SK-N-SH (cell line): ENCODE results near the gene DYRK1A. TPM values are rescaled to one million over a fixed set of nuclear protein-coding genes. Genes with fewer than 3 reads are reported as not detected.

Experiments used
- CTCF ChIA-PET: fragments of 300-600, 350-600 bp; formaldehyde crosslinking; extraction: SDS; loops from one replicate; lab custom pipeline; 2021; lab: Yijun Ruan, JAX
- POLR2A ChIA-PET: fragments of 350-600 bp; sonication (Branson Sonifier 250); formaldehyde crosslinking; extraction: SDS; loops from one replicate; lab custom pipeline; 2020; ENCODE audit warnings: antibody characterized with exemption, inconsistent platforms; lab: Yijun Ruan, JAX
- DNase-seq: peaks from one replicate; pipeline ENCODE4 v3.0.0; 2012
- H2AFZ ChIP-seq: fragments of 200-600 bp; sonication (generic); 2 replicates; pipeline ENCODE4 v1.8.1; 2016; ENCODE audit warnings: antibody characterized with exemption, mild to moderate bottlenecking, low read depth
- H3F3A ChIP-seq: fragments of 200-600 bp; sonication (generic); replicated peaks from 2 replicates; pipeline ENCODE3; 2016; ENCODE audit warnings: antibody characterized with exemption, mild to moderate bottlenecking; ENCODE audit not compliant: insufficient read depth
- H3K27ac ChIP-seq, 2 experiments: fragments of 200-500 bp in 1 of 2; fragments of 200-600 bp in 1 of 2; sonication (Bioruptor generic) in 1 of 2; sonication (generic), shearing (Covaris generic) in 1 of 2; 2 replicates each; pipeline versions ENCODE4 v1.5.1 to v1.6.1; 2014 to 2016; ENCODE audit warnings: low read depth in 2 of 2, inconsistent platforms in 1 of 2, low read length in 1 of 2, mild to moderate bottlenecking in 1 of 2, mixed read lengths in 1 of 2
- H3K27me3 ChIP-seq: fragments of 200-600 bp; sonication (generic), shearing (Covaris generic); 2 replicates; pipeline ENCODE4 v1.6.1; 2016; ENCODE audit warnings: mixed run types; ENCODE audit not compliant: insufficient read depth
- H3K36me3 ChIP-seq, 2 experiments: fragments of 200-500 bp in 1 of 2; fragments of 200-600 bp in 1 of 2; sonication (Bioruptor generic) in 1 of 2; sonication (generic) in 1 of 2; replicated peaks in 1 of 2; 2 replicates each; pipeline versions ENCODE3 to v1.5.1; 2014 to 2016; ENCODE audit warnings: low read length in 1 of 2, mild to moderate bottlenecking in 1 of 2; ENCODE audit not compliant: insufficient read depth in 2 of 2, control insufficient read depth in 1 of 2
- H3K4me1 ChIP-seq, 2 experiments: fragments of 200-500 bp in 1 of 2; fragments of 200-600 bp in 1 of 2; sonication (Bioruptor generic) in 1 of 2; sonication (generic), shearing (Covaris generic) in 1 of 2; 2 replicates each; pipeline versions ENCODE4 v1.5.1 to v1.6.1; 2014 to 2016; ENCODE audit warnings: low read depth in 1 of 2, low read length in 1 of 2, mixed run types in 1 of 2; ENCODE audit not compliant: insufficient read depth in 2 of 2, control insufficient read depth in 1 of 2
- H3K4me2 ChIP-seq: fragments of 200-600 bp; sonication (generic), shearing (Covaris generic); 2 replicates; pipeline ENCODE4 v1.6.1; 2017; ENCODE audit warnings: mixed run types
- H3K4me3 ChIP-seq, 2 experiments: fragments of 200-500 bp in 1 of 2; fragments of 200-600 bp in 1 of 2; sonication (Bioruptor generic) in 1 of 2; sonication (generic), shearing (Covaris generic) in 1 of 2; 2 replicates each; pipeline versions ENCODE4 v1.5.1 to v1.8.1; 2014 to 2016; ENCODE audit warnings: low read depth in 2 of 2, inconsistent platforms in 1 of 2, low read length in 1 of 2, mild to moderate bottlenecking in 1 of 2, mixed read lengths in 1 of 2, moderate library complexity in 1 of 2
- H3K79me2 ChIP-seq: fragments of 200-600 bp; sonication (generic); 2 replicates; pipeline ENCODE4 v1.8.1; 2017; ENCODE audit warnings: mild to moderate bottlenecking; ENCODE audit not compliant: insufficient read depth
- H3K9ac ChIP-seq: fragments of 200-600 bp; sonication (generic); 2 replicates; pipeline ENCODE4 v1.6.1; 2017; ENCODE audit warnings: mixed run types
- H3K9me2 ChIP-seq: fragments of 200-600 bp; sonication (generic); 2 replicates; pipeline ENCODE4 v1.6.1; 2017; ENCODE audit warnings: mixed run types
- H3K9me3 ChIP-seq: fragments of 200-600 bp; sonication (generic); 2 replicates; pipeline ENCODE4 v1.6.1; 2017; ENCODE audit warnings: mixed run types, mild to moderate bottlenecking, moderate library complexity
- H4K20me1 ChIP-seq: fragments of 200-600 bp; sonication (generic); 2 replicates; pipeline ENCODE4 v1.6.1; 2017; ENCODE audit warnings: mild to moderate bottlenecking, mixed run types; ENCODE audit not compliant: insufficient read depth
- CHD2 ChIP-seq: fragments of 150-350 bp; IDR thresholded peaks from 2 replicates; pipeline ENCODE4 v1.6.1; 2018; ENCODE audit warnings: low read length; ENCODE audit not compliant: partially characterized antibody
- FOSL2 ChIP-seq: IDR thresholded peaks from 2 replicates; pipeline ENCODE4 v1.4.0; 2012; ENCODE audit warnings: low read depth, mild to moderate bottlenecking, moderate library complexity, borderline replicate concordance
- MAX ChIP-seq: IDR thresholded peaks from 2 replicates; pipeline ENCODE4 v1.4.0; 2012; ENCODE audit warnings: low read depth
- MXI1 ChIP-seq: IDR thresholded peaks from 2 replicates; pipeline ENCODE4 v1.6.1; 2012; ENCODE audit warnings: mild to moderate bottlenecking, low read depth, low read length, improper control_type of control experiment
- POLR2AphosphoS5 ChIP-seq: IDR thresholded peaks from 2 replicates; pipeline ENCODE4 v1.6.1; 2012; ENCODE audit warnings: low read depth, low read length
- RAD21 ChIP-seq: IDR thresholded peaks from 2 replicates; pipeline ENCODE4 v1.6.1; 2012; ENCODE audit warnings: mild to moderate bottlenecking, low read length
- RCOR1 ChIP-seq: fragments of 150-350 bp; IDR thresholded peaks from 2 replicates; pipeline ENCODE4 v1.6.1; 2017; ENCODE audit warnings: antibody characterized with exemption, low read length
- RFX5 ChIP-seq: IDR thresholded peaks from 2 replicates; pipeline ENCODE4 v1.6.1; 2012; ENCODE audit warnings: mild to moderate bottlenecking, improper control_type of control experiment, low read length
- TAF1 ChIP-seq: IDR thresholded peaks from 2 replicates; pipeline ENCODE4 v1.6.1; 2012; ENCODE audit warnings: low read depth, mild to moderate bottlenecking, low read length, moderate library complexity, borderline replicate concordance
- ZBTB33 ChIP-seq: IDR thresholded peaks from 2 replicates; pipeline ENCODE4 v1.4.0; 2012; ENCODE audit warnings: low read depth, borderline replicate concordance
- WGBS: methylation state at CpG from one replicate; pipeline ENCODE4 v1.1.6; 2017; ENCODE audit warnings: low lambda C conversion rate; 5-methylcytosine and 5-hydroxymethylcytosine counted together
- polyA plus RNA-seq, 3 experiments: library from polyadenylated mRNA; depleted of rRNA; stranded (reverse); fragments of >200 nt; gene quantifications; 2 replicates each; pipeline ENCODE4 v1.2.3, GENCODE V29; 2012

DYRK1A gene
- polyA plus RNA-seq, 1 of the 3 experiments (the other 2 are of a cell fraction) = 19.3 TPM

- no peak for TF ChIP-seq RAD21
- TF ChIP-seq TAF1 = no peak
- no peak for TF ChIP-seq RFX5
- no peak for DNase-seq
- peaks cover 82 to 86% of the 10 kb centered on the region in 2 experiments for H3K36me3 ChIP-seq
- H3K9me3 ChIP-seq = 0 out of 2 replicates have a peak, but pooled peaks cover 8% of the 10 kb centered on the region
- H3K79me2 ChIP-seq = peaks cover 23% of the 10 kb centered on the region; the same call in 1 of the 2 replicates
- no peak overlapping the region for H2AFZ ChIP-seq
- no peaks in the 10 kb centered on the region for H3K27me3 ChIP-seq
- no peaks in the 10 kb centered on the region for H3K9me2 ChIP-seq
- peaks cover 0 to 9% of the 10 kb centered on the region in 2 experiments; a peak in 2 of 4 replicates for H3K4me1 ChIP-seq
- no peak overlapping the region for H3K27ac ChIP-seq
- no peak overlapping the region for H3K9ac ChIP-seq
- no peak overlapping the region for H3K4me2 ChIP-seq
- POLR2A ChIA-PET = no interaction called here
- H3F3A ChIP-seq = peaks cover 10% of the 10 kb centered on the region
- WGBS = 98% methylated on average over 3 of the region's 3 CpGs
- no peaks in the 10 kb centered on the region for H4K20me1 ChIP-seq
- CTCF ChIA-PET = no interaction called here
- no peak overlapping the region for H3K4me3 ChIP-seq
These were observed 141.1 kb downstream of the DYRK1A start for GRCh38 chr21:37507716-37508115.

GRCh38 chr21:37508341-37508740 is 141.8 kb downstream of the DYRK1A start:
- Histone ChIP-seq H3K4me1 (peaks cover 0 to 9% of the 10 kb centered on the region in 2 experiments; a peak in 2 of 4 replicates), H3K4me3 (no peak overlapping the region), H3K79me2 (peaks cover 19% of the 10 kb centered on the region; the same call in 1 of the 2 replicates), H3K27ac (no peak overlapping the region), H3K9me2 (no peaks in the 10 kb centered on the region), H3K36me3 (peaks cover 84 to 88% of the 10 kb centered on the region in 2 experiments), H3K9me3 (0 out of 2 replicates have a peak, but pooled peaks cover 2% of the 10 kb centered on the region), H3K27me3 (no peaks in the 10 kb centered on the region), H3K4me2 (no peak overlapping the region), H2AFZ (no peak overlapping the region), H3K9ac (no peak overlapping the region), H4K20me1 (no peaks in the 10 kb centered on the region), H3F3A (peaks cover 7% of the 10 kb centered on the region)
- TF ChIP-seq MXI1 = no peak
- no peak for TF ChIP-seq ZBTB33
- no peak for TF ChIP-seq MAX
- TF ChIP-seq FOSL2 = no peak
- TF ChIP-seq CHD2 = no peak
- no peak for TF ChIP-seq POLR2AphosphoS5
- no peak for TF ChIP-seq RCOR1
- DNase-seq = no peak
- ChIA-PET CTCF (no interaction called here), POLR2A (no interaction called here)
- WGBS = 98% methylated on average over 10 of the region's 10 CpGs
